HEK293 (cell line): ENCODE results near the gene GMEB2.

ENCODE experiments used
- CTCF ChIA-PET: fragments of 350-600 bp; formaldehyde crosslinking; extraction: SDS; loops from one replicate; lab custom pipeline; 2021; ENCODE audit warnings: antibody characterized with exemption; lab: Yijun Ruan, JAX
- POLR2A ChIA-PET: fragments of 300-600 bp; formaldehyde crosslinking; extraction: SDS; loops from one replicate; lab custom pipeline; 2020; ENCODE audit warnings: antibody characterized with exemption, inconsistent platforms; lab: Yijun Ruan, JAX
- H3K27ac ChIP-seq: fragments of 200-500 bp; sonication (Bioruptor generic); 2 replicates; pipeline ENCODE4 v1.5.1; 2014; ENCODE audit warnings: low read depth, low read length, control low read depth, inconsistent platforms; ENCODE audit errors: extremely low read depth
- H3K36me3 ChIP-seq, 2 experiments: fragments of 200-500 bp in 1 of 2; sonication (Bioruptor generic) in 1 of 2; 1 replicate in 1 of 2; 2 replicates in 1 of 2; pipeline ENCODE4 v1.5.1; 2014 to 2017; ENCODE audit warnings: inconsistent platforms in 2 of 2, low read length in 2 of 2; ENCODE audit not compliant: control insufficient read depth in 2 of 2, insufficient read depth in 1 of 2
- H3K4me1 ChIP-seq: fragments of 200-500 bp; sonication (Bioruptor generic); 2 replicates; pipeline ENCODE4 v1.5.1; 2014; ENCODE audit warnings: mild to moderate bottlenecking, low read length, inconsistent platforms; ENCODE audit not compliant: control insufficient read depth, insufficient read depth
- H3K4me3 ChIP-seq: 2 replicates; pipeline ENCODE4 v1.5.1; 2011; ENCODE audit warnings: low read depth, mild to moderate bottlenecking, control low read depth, low read length, moderate library complexity
- H3K9me3 ChIP-seq: fragments of 200-500 bp; sonication (Bioruptor generic); 2 replicates; pipeline ENCODE4 v1.5.1; 2014; ENCODE audit warnings: low read depth, low read length, inconsistent platforms; ENCODE audit not compliant: control insufficient read depth, insufficient read depth
- EGR2 ChIP-seq: fragments of 450-650 bp; formaldehyde crosslinking; IDR thresholded peaks from 2 replicates; pipeline ENCODE4 v1.5.1; 2016; ENCODE audit warnings: low read depth, missing biosample characterization, missing genetic modification characterization
- FEZF1 ChIP-seq: fragments of 450-650 bp; formaldehyde crosslinking; IDR thresholded peaks from 2 replicates; pipeline ENCODE4 v1.5.1; 2016; ENCODE audit warnings: missing biosample characterization, missing genetic modification characterization
- GLI2 ChIP-seq: fragments of 450-650 bp; formaldehyde crosslinking; IDR thresholded peaks from 2 replicates; pipeline ENCODE4; 2017; ENCODE audit warnings: missing biosample characterization, missing genetic modification characterization, low read depth, borderline replicate concordance
- GLIS1 ChIP-seq: fragments of 450-650 bp; formaldehyde crosslinking; IDR thresholded peaks from 2 replicates; pipeline ENCODE4 v1.5.1; 2016; ENCODE audit warnings: missing biosample characterization, missing genetic modification characterization
- MEIS1 ChIP-seq: sonication (generic); formaldehyde crosslinking; IDR thresholded peaks from 2 replicates; pipeline ENCODE4 v1.8.1; 2022; ENCODE audit warnings: missing genetic modification reagents, mild to moderate bottlenecking, borderline replicate concordance
- MYNN ChIP-seq: fragments of 450-650 bp; formaldehyde crosslinking; IDR thresholded peaks from 2 replicates; pipeline ENCODE4 v1.5.1; 2016; ENCODE audit warnings: missing biosample characterization, missing genetic modification characterization, borderline replicate concordance
- MZF1 ChIP-seq: fragments of 450-650 bp; formaldehyde crosslinking; IDR thresholded peaks from 2 replicates; pipeline ENCODE4 v1.5.1; 2017; ENCODE audit warnings: missing biosample characterization, missing genetic modification characterization, borderline replicate concordance
- SP2 ChIP-seq: fragments of 450-650 bp; formaldehyde crosslinking; IDR thresholded peaks from 2 replicates; pipeline ENCODE4 v1.5.1; 2016; ENCODE audit warnings: missing biosample characterization, missing genetic modification characterization
- TRIM28 ChIP-seq: IDR thresholded peaks from 2 replicates; pipeline ENCODE4 v1.6.1; 2011; ENCODE audit warnings: low read length, control low read depth, borderline replicate concordance
- ZBTB20 ChIP-seq: fragments of 450-650 bp; formaldehyde crosslinking; IDR thresholded peaks from 2 replicates; pipeline ENCODE4 v1.5.1; 2016; ENCODE audit warnings: missing biosample characterization, missing genetic modification characterization
- ZBTB48 ChIP-seq: fragments of 450-650 bp; formaldehyde crosslinking; IDR thresholded peaks from 2 replicates; pipeline ENCODE4 v1.5.1; 2016; ENCODE audit warnings: missing biosample characterization, missing genetic modification characterization
- ZNF2 ChIP-seq: fragments of 450-650 bp; formaldehyde crosslinking; IDR thresholded peaks from 2 replicates; pipeline ENCODE4 v1.5.1; 2016; ENCODE audit warnings: missing biosample characterization, missing genetic modification characterization
- ZNF24 ChIP-seq: fragments of 450-650 bp; formaldehyde crosslinking; IDR thresholded peaks from 2 replicates; pipeline ENCODE4 v1.5.1; 2016; ENCODE audit warnings: missing biosample characterization, missing genetic modification characterization
- ZNF391 ChIP-seq: fragments of 450-650 bp; formaldehyde crosslinking; IDR thresholded peaks from 2 replicates; pipeline ENCODE4 v1.5.1; 2016; ENCODE audit warnings: low read depth, missing biosample characterization, missing genetic modification characterization, borderline replicate concordance
- ZNF394 ChIP-seq: fragments of 450-650 bp; formaldehyde crosslinking; IDR thresholded peaks from 2 replicates; pipeline ENCODE4 v1.5.1; 2016; ENCODE audit warnings: missing biosample characterization, missing genetic modification characterization, mild to moderate bottlenecking, moderate library complexity, borderline replicate concordance
- ZNF600 ChIP-seq: fragments of 450-650 bp; formaldehyde crosslinking; IDR thresholded peaks from 2 replicates; pipeline ENCODE4 v1.5.1; 2016; ENCODE audit warnings: missing biosample characterization, missing genetic modification characterization
- ZNF624 ChIP-seq: fragments of 450-650 bp; formaldehyde crosslinking; IDR thresholded peaks from 2 replicates; pipeline ENCODE4 v1.5.1; 2017; ENCODE audit warnings: missing biosample characterization, missing genetic modification characterization
- ZNF629 ChIP-seq: fragments of 450-650 bp; formaldehyde crosslinking; IDR thresholded peaks from 2 replicates; pipeline ENCODE4 v1.5.1; 2017; ENCODE audit warnings: missing biosample characterization, missing genetic modification characterization
- ZNF76 ChIP-seq: fragments of 450-650 bp; formaldehyde crosslinking; IDR thresholded peaks from 2 replicates; pipeline ENCODE4; 2016; ENCODE audit warnings: low read depth, missing biosample characterization, missing genetic modification characterization, borderline replicate concordance
- ZNF837 ChIP-seq: fragments of 450-650 bp; formaldehyde crosslinking; IDR thresholded peaks from 2 replicates; pipeline ENCODE4 v1.5.1; 2016; ENCODE audit warnings: missing biosample characterization, missing genetic modification characterization
- ZSCAN5A ChIP-seq: fragments of 450-650 bp; formaldehyde crosslinking; IDR thresholded peaks from 2 replicates; pipeline ENCODE4 v1.5.1; 2016; ENCODE audit warnings: missing biosample characterization, missing genetic modification characterization
- ZXDB ChIP-seq: fragments of 450-650 bp; formaldehyde crosslinking; IDR thresholded peaks from 2 replicates; pipeline ENCODE4 v1.5.1; 2016; ENCODE audit warnings: missing biosample characterization, missing genetic modification characterization
- TF ChIP-seq, protein P1 (sequence below): fragments of 450-650 bp; formaldehyde crosslinking; IDR thresholded peaks from 2 replicates; pipeline ENCODE4 v1.5.1; 2016; ENCODE audit warnings: missing biosample characterization, missing genetic modification characterization
- TF ChIP-seq, protein P2 (sequence below): fragments of 450-650 bp; formaldehyde crosslinking; IDR thresholded peaks from 2 replicates; pipeline ENCODE4 v1.5.1; 2017; ENCODE audit warnings: missing biosample characterization, missing genetic modification characterization

The GMEB2 gene

DNA sequence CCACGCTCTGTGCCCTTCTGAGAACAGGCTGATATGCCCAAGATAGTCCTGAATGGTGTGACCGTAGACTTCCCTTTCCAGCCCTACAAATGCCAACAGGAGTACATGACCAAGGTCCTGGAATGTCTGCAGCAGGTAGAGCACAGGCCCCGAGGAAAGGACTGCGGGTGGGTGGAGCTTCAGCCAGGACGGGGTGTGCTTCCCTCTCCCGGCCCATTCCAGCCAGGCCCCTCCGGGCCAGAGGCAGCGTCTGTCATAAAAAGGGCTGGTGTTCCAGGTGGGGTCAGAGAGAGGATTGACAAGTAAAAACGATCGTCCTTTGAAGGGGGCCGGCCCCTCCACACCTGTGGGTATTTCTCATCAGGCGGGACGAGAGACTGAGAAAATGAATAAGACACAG, 32.5 kb upstream of the GMEB2 start (continued):
- TF ChIP-seq ZSCAN5A (tag by site-specific recombination) (no peak), ZNF629 (tag by site-specific recombination) (no peak), MYNN (tag by site-specific recombination) (no peak), ZNF391 (tag by site-specific recombination) (no peak), TRIM28 (no peak)

GRCh38 chr20:63658749-63659187, 31.9 kb upstream of the GMEB2 start:
- peak overlapping the region; percentile 81; the same call in 1 of the 2 replicates for H3K27ac ChIP-seq
- H3K4me3 ChIP-seq: peak overlapping the region; percentile 93
- POLR2A ChIA-PET: interaction anchor here (0.8 to 1.7 kb wide), 17 partner anchors 9 to 322 kb away, joined by 3 to 15 read pairs (median 4); partner anchors contain the start of genes ARFRP1, GMEB2, HELZ2 and PRPF6
- H3K9me3 ChIP-seq: no peaks in the 10 kb centered on the region
- no peaks in the 10 kb centered on the region for H3K4me1 ChIP-seq
- no peak for TF ChIP-seq FEZF1 (tag by site-specific recombination)
- TF ChIP-seq, protein P1, sequence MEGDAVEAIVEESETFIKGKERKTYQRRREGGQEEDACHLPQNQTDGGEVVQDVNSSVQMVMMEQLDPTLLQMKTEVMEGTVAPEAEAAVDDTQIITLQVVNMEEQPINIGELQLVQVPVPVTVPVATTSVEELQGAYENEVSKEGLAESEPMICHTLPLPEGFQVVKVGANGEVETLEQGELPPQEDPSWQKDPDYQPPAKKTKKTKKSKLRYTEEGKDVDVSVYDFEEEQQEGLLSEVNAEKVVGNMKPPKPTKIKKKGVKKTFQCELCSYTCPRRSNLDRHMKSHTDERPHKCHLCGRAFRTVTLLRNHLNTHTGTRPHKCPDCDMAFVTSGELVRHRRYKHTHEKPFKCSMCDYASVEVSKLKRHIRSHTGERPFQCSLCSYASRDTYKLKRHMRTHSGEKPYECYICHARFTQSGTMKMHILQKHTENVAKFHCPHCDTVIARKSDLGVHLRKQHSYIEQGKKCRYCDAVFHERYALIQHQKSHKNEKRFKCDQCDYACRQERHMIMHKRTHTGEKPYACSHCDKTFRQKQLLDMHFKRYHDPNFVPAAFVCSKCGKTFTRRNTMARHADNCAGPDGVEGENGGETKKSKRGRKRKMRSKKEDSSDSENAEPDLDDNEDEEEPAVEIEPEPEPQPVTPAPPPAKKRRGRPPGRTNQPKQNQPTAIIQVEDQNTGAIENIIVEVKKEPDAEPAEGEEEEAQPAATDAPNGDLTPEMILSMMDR: 0 out of 2 replicates have a peak, but pooled peaks have one; percentile 18
- 0 out of 2 replicates have a peak, but pooled peaks have one; percentile 5 for TF ChIP-seq GLIS1 (tag by site-specific recombination)
- TF ChIP-seq GLI2: no peak
- TF ChIP-seq ZBTB20 (tag by site-specific recombination): peak; percentile 87
- TF ChIP-seq EGR2 (tag by site-specific recombination): peak; percentile 25; the same call in 1 of the 2 replicates
- TF ChIP-seq MEIS1 (CRISPR knock-in tag): no peak
- TF ChIP-seq ZSCAN5A (tag by site-specific recombination): 0 out of 2 replicates have a peak, but pooled peaks have one; percentile 36
- TF ChIP-seq ZNF76 (tag by site-specific recombination): peak; percentile 83
- TF ChIP-seq ZNF2: no peak
- peak; percentile 6; the same call in 1 of the 2 replicates for TF ChIP-seq ZBTB48 (tag by site-specific recombination)
- TF ChIP-seq ZNF837: 0 out of 2 replicates have a peak, but pooled peaks have one; percentile 33
- peak; percentile 99 for TF ChIP-seq ZNF600 (tag by site-specific recombination)
- TF ChIP-seq SP2 (tag by site-specific recombination): peak; percentile 92
- CTCF ChIA-PET: no interaction called here
- H3K36me3 ChIP-seq: peaks cover 0 to 36% of the 10 kb centered on the region in 2 experiments; a peak in 1 of 3 replicates

- H3K9me3 ChIP-seq: no peaks in the 10 kb centered on the region
- POLR2A ChIA-PET: interaction anchor here (0.6 to 1.7 kb wide), 18 partner anchors 9 to 323 kb away, joined by 3 to 15 read pairs (median 4); partner anchors contain the start of genes ARFRP1, GMEB2, HELZ2 and PRPF6
- H3K27ac ChIP-seq: peak within 1 kb of the TSS; percentile 81
- H3K4me3 ChIP-seq: peak within 1 kb of the TSS; percentile 93
- CTCF ChIA-PET: no interaction called here
- peaks cover 0 to 30% of the 10 kb centered on the region in 2 experiments; a peak in 1 of 3 replicates for H3K36me3 ChIP-seq
- H3K4me1 ChIP-seq: no peaks in the 10 kb centered on the region
- peak; percentile 79 for TF ChIP-seq ZNF24 (tag by site-specific recombination)
- TF ChIP-seq, protein P2, sequence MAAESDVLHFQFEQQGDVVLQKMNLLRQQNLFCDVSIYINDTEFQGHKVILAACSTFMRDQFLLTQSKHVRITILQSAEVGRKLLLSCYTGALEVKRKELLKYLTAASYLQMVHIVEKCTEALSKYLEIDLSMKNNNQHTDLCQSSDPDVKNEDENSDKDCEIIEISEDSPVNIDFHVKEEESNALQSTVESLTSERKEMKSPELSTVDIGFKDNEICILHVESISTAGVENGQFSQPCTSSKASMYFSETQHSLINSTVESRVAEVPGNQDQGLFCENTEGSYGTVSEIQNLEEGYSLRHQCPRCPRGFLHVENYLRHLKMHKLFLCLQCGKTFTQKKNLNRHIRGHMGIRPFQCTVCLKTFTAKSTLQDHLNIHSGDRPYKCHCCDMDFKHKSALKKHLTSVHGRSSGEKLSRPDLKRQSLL (tag by site-specific recombination): peak; percentile 36; the same call in 1 of the 2 replicates
- TF ChIP-seq ZXDB: peak; percentile 94
- TF ChIP-seq MZF1: 0 out of 2 replicates have a peak, but pooled peaks have one; percentile 37
- peak; percentile 74 for TF ChIP-seq ZNF394 (tag by site-specific recombination)
- TF ChIP-seq ZNF624 (tag by site-specific recombination): no peak
Measured at GRCh38 chr20:63657937-63658748, 31.2 kb upstream of the GMEB2 start, which contains the start of gene RTEL1. RTEL1 (plus strand) TSS chr20:63658312; CDS start chr20:63659403, 1,091 bp downstream.
